ENCODE measurements around the gene SIT1.

SIT1 gene

DNA sequence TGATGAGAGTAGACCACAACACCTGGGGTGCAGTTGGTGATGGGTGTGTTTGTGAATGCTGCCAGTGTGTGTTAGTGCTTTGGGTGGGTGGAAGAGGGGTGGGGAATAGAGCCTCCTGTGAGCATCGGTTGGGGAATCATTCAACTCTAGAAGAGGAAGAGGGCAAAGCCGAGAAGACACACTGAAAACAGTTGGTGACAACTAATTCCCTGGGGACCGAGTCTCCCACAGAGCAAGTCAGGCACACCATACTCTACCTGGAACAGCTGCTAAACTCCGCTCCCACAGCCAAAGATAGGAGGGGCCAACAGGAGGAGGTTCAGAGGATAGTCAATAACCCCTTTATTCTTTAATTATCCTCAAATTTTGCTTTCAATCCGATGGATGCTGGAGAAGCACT, 15.8 kb upstream of the SIT1 start:
- no peak overlapping the region for H3K4me3 Mint-ChIP-seq
- no peak for DNase-seq
- H3K27me3 Mint-ChIP-seq (ENCODE audit: low read depth, poor library complexity) = peaks cover 10% of the 10 kb centered on the region
- H3K27ac Mint-ChIP-seq = no peak overlapping the region
- H3K9me3 Mint-ChIP-seq = no peaks in the 10 kb centered on the region
- peaks cover 59% of the 10 kb centered on the region for H3K4me1 Mint-ChIP-seq
- peaks cover 13% of the 10 kb centered on the region for H3K36me3 Mint-ChIP-seq (ENCODE audit: low read depth)
- TF ChIP-seq, protein P1, sequence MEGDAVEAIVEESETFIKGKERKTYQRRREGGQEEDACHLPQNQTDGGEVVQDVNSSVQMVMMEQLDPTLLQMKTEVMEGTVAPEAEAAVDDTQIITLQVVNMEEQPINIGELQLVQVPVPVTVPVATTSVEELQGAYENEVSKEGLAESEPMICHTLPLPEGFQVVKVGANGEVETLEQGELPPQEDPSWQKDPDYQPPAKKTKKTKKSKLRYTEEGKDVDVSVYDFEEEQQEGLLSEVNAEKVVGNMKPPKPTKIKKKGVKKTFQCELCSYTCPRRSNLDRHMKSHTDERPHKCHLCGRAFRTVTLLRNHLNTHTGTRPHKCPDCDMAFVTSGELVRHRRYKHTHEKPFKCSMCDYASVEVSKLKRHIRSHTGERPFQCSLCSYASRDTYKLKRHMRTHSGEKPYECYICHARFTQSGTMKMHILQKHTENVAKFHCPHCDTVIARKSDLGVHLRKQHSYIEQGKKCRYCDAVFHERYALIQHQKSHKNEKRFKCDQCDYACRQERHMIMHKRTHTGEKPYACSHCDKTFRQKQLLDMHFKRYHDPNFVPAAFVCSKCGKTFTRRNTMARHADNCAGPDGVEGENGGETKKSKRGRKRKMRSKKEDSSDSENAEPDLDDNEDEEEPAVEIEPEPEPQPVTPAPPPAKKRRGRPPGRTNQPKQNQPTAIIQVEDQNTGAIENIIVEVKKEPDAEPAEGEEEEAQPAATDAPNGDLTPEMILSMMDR (IDR thresholded peaks at IDR 0.05) = no peak

DNA sequence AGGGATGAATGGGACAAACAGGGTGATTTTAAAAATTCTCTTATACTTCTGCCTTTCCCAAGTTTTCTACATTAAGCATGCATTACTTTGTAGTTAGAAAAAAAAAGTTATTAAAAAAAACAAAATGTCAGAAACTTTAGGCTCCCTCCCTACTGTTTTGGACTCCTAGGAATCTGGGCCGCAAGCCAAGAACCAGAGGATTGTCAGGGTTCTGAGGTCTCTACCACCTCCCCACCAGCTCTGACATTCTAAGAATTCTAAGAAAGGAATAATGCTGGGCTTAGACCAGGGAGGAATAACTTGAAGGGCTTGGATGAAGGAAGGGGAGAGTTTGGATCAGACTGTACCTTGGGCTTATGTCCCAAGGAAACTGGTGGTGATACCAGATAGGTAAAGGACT, 15.3 kb upstream of the SIT1 start:
- Mint-ChIP-seq H3K36me3 (ENCODE audit: low read depth) (peaks cover 14% of the 10 kb centered on the region), H3K9me3 (no peaks in the 10 kb centered on the region), H3K4me1 (peaks cover 60% of the 10 kb centered on the region), H3K27me3 (ENCODE audit: low read depth, poor library complexity) (peaks cover 10% of the 10 kb centered on the region), H3K27ac (no peak overlapping the region), H3K4me3 (peak overlapping the region; percentile 55)
- no peak for DNase-seq
- TF ChIP-seq, protein P1 (IDR thresholded peaks at IDR 0.05) = no peak

DNA sequence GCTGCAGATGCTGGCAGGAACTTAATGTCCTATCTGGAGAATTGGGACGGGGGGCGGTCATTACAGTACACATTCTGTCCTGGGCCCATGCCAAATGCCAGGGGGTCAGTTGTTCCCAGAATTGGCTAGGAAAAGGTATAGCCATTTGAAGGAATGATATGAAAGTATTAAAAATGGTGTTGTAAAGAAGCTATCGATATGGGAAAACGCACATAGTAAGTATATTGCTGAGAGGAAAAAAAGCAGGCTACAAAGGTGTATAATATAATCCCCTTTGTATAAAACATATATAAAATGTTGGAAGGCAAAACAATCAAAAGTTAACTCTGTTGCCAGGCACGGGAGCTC, 14.7 kb upstream of the SIT1 start:
- Mint-ChIP-seq H3K36me3 (ENCODE audit: low read depth) (peaks cover 20% of the 10 kb centered on the region), H3K9me3 (no peaks in the 10 kb centered on the region), H3K27ac (no peak overlapping the region), H3K4me1 (peaks cover 63% of the 10 kb centered on the region), H3K4me3 (peak overlapping the region; percentile 81), H3K27me3 (ENCODE audit: low read depth, poor library complexity) (peaks cover 10% of the 10 kb centered on the region)
- TF ChIP-seq, protein P1 (IDR thresholded peaks at IDR 0.05) = no peak
- DNase-seq = no peak

DNA sequence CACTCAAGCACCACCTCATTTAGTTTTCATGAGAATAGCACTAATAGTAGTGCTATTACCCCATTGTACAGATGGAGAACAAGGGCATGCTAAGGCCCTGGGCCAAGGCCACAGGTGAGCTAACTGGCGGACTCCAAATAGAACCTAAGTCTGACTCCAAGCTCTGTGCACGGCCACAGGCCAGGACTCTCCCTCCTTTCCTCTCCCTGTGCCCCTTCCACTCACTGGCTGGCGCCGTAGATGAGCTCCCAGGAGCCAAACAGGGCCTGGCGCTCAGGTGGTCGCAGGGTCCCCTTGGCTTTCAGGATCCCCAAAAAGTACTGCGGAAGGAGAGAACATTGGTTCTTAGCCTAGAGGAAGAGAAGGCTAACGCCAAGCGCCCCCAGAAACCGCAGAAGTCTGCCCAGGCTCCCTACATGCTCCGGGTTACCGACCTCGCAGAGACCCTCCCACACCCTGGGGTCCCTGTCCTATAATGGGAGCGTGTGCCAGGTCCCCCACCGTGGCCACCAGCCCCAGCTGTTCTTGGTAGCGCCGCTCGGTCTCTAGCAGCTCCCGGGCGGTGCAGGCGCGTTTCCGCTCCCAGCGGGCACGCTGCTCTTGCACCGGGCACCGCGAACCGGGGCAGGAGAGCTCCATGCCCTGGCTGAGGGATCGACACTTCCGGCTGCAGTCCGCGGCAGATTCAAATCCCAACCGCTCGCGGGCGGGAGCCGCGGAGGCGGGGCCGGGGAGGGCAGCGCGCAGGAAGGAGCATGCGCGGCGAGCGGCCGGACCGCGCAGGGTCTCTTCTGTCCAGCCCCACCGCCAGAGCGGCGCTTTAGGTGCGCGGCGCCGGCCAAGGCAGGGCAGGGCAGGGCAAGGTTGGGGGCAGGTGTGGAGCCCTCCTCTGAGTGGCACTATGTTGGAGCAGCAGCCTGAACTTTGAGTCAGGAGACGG, 14.1 kb upstream of the SIT1 start, which contains the start of gene ARHGEF39:
Gene ARHGEF39, minus strand, starts transcription at position 665 of the 940 bp plus-strand sequence. Its CDS starts 26 bp downstream, at position 639.
- peak; percentile 86 for DNase-seq
- Mint-ChIP-seq H3K36me3 (ENCODE audit: low read depth) (peaks cover 25% of the 10 kb centered on the region), H3K9me3 (no peaks in the 10 kb centered on the region), H3K4me1 (peaks cover 68% of the 10 kb centered on the region), H3K4me3 (peak within 1 kb of the TSS; percentile 81), H3K27ac (no peak within 1 kb of the TSS), H3K27me3 (ENCODE audit: low read depth, poor library complexity) (peaks cover 10% of the 10 kb centered on the region)
- TF ChIP-seq, protein P1 (IDR thresholded peaks at IDR 0.05) = no peak

DNA sequence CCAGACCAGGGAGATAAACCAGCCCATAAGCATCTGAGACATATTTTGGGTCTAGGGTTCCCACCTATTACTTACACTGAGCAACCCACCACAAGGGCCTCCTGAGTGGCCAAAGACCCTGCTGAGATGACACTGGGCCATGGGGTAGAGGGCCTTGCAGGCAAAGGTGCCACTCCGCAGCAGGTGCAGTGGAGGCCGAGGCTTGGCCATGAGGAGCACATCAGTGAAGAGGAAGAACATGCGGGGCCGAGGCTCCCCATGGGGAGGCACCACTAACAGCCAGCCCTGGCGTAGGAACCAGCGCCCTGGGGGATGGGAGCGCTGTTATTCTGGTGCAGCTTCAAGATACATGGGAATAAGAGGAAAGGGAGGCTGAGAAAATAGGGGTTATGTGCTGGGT, 11.7 kb upstream of the SIT1 start:
- TF ChIP-seq, protein P1 (IDR thresholded peaks at IDR 0.05) = no peak
- Mint-ChIP-seq H3K9me3 (peaks cover 4% of the 10 kb centered on the region), H3K36me3 (ENCODE audit: low read depth) (peaks cover 28% of the 10 kb centered on the region), H3K27ac (peak overlapping the region; percentile 91), H3K27me3 (ENCODE audit: low read depth, poor library complexity) (peaks cover 19% of the 10 kb centered on the region), H3K4me3 (peak overlapping the region; percentile 59), H3K4me1 (peaks cover 60% of the 10 kb centered on the region)
- DNase-seq = no peak

All from nephron progenitor cell (in vitro differentiated cells).